Measurements from ENCODE around the gene RHEX. TPM values are rescaled to one million over a fixed set of nuclear protein-coding genes. Genes with fewer than 3 reads are reported as not detected.

The RHEX gene
- total and polyA plus RNA-seq, 2 of the 13 experiments (the other 11 are each of a cell fraction or from before 2014, with no cell fraction given), result 1.4 to 2.7 TPM

- ATAC-seq (no peak), FAIRE-seq (no peak), DNase-seq (ENCODE audit: low spot score) (no peak)
- no peaks in the 10 kb centered on the region for H3K36me3 ChIP-seq (replicated peaks in 1 of 2; ENCODE audit: control insufficient read depth in 1 of 2, insufficient read depth in 2 of 2, low read length in 2 of 2)
- WGBS (ENCODE audit: low lambda C conversion rate), result 37% methylated on average over 6 of the region's 6 CpGs
- intact Hi-C loops (cut with micrococcal nuclease; ENCODE audit: unreplicated experiment) (no loop called here), in situ Hi-C loops (cut with HindIII; ENCODE audit: extremely low pct_ligation_motif_present, low pct_unique_long_range_greater_than_20kb) (no loop called here)
- H2AFZ ChIP-seq (ENCODE audit: low read length), result no peak overlapping the region
- no peak overlapping the region for H3K9ac ChIP-seq (ENCODE audit: insufficient read depth, low read depth, low read length)
- H3K9me3 ChIP-seq (ENCODE audit: low read length), result no peaks in the 10 kb centered on the region
- no peaks in the 10 kb centered on the region for H3K79me2 ChIP-seq (ENCODE audit: insufficient read depth, low read length)
- peaks cover 62% of the 10 kb centered on the region for H3K4me1 ChIP-seq (ENCODE audit: insufficient read depth, low read length)
- CTCF ChIA-PET (ENCODE audit: low intra/inter-chr PET ratio, low total read pairs), result no interaction called here
- H3K27me3 ChIP-seq (ENCODE audit: control insufficient read depth in 1 of 2, insufficient read depth in 2 of 2, low read length in 2 of 2), result no peaks in the 10 kb centered on the region; a peak in 1 of 5 replicates
- H3K4me3 ChIP-seq (replicated peaks in 1 of 3; ENCODE audit: insufficient read depth in 1 of 3, low read depth in 2 of 3, low read length in 3 of 3), result no peak overlapping the region
- H3K4me2 ChIP-seq (ENCODE audit: low read depth, low read length), result peak overlapping the region; percentile 24; the same call in 1 of the 2 replicates
- TF ChIP-seq ZFX (CRISPR knock-in tag; IDR thresholded peaks at IDR 0.05; ENCODE audit: low read depth) (0 out of 2 replicates have a peak, but pooled peaks have one; percentile 10), KMT2B (CRISPR knock-in tag; IDR thresholded peaks at IDR 0.05) (no peak), ZNF275 (CRISPR knock-in tag; IDR thresholded peaks at IDR 0.05; ENCODE audit: borderline replicate concordance) (no peak), ZNF501 (CRISPR knock-in tag; IDR thresholded peaks at IDR 0.05) (no peak), ZNF253 (CRISPR knock-in tag; IDR thresholded peaks at IDR 0.05; ENCODE audit: borderline replicate concordance) (no peak), ZNF484 (CRISPR knock-in tag; IDR thresholded peaks at IDR 0.05; ENCODE audit: borderline replicate concordance, low read depth) (no peak), BHLHE40 (IDR thresholded peaks at IDR 0.05; ENCODE audit: low read length) (peak; percentile 59; the same call in 1 of the 2 replicates), ZNF841 (CRISPR knock-in tag; IDR thresholded peaks at IDR 0.05; ENCODE audit: borderline replicate concordance) (no peak), ZNF550 (CRISPR knock-in tag; IDR thresholded peaks at IDR 0.05; ENCODE audit: borderline replicate concordance) (no peak), ZNF547 (CRISPR knock-in tag; IDR thresholded peaks at IDR 0.05) (no peak), ZFP82 (CRISPR knock-in tag; IDR thresholded peaks at IDR 0.05; ENCODE audit: borderline replicate concordance) (no peak), TARDBP (CRISPR knock-in tag; IDR thresholded peaks at IDR 0.05) (no peak), SIN3B (IDR thresholded peaks at IDR 0.05; ENCODE audit: low read length) (no peak)
- TF ChIP-seq, protein P1, sequence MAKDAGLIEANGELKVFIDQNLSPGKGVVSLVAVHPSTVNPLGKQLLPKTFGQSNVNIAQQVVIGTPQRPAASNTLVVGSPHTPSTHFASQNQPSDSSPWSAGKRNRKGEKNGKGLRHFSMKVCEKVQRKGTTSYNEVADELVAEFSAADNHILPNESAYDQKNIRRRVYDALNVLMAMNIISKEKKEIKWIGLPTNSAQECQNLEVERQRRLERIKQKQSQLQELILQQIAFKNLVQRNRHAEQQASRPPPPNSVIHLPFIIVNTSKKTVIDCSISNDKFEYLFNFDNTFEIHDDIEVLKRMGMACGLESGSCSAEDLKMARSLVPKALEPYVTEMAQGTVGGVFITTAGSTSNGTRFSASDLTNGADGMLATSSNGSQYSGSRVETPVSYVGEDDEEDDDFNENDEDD (CRISPR knock-in tag; IDR thresholded peaks at IDR 0.05; ENCODE audit: borderline replicate concordance), result peak; percentile 33; the same call in 1 of the 2 replicates
- TF ChIP-seq, protein P2, sequence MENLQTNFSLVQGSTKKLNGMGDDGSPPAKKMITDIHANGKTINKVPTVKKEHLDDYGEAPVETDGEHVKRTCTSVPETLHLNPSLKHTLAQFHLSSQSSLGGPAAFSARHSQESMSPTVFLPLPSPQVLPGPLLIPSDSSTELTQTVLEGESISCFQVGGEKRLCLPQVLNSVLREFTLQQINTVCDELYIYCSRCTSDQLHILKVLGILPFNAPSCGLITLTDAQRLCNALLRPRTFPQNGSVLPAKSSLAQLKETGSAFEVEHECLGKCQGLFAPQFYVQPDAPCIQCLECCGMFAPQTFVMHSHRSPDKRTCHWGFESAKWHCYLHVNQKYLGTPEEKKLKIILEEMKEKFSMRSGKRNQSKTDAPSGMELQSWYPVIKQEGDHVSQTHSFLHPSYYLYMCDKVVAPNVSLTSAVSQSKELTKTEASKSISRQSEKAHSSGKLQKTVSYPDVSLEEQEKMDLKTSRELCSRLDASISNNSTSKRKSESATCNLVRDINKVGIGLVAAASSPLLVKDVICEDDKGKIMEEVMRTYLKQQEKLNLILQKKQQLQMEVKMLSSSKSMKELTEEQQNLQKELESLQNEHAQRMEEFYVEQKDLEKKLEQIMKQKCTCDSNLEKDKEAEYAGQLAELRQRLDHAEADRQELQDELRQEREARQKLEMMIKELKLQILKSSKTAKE (CRISPR knock-in tag; IDR thresholded peaks at IDR 0.05; ENCODE audit: borderline replicate concordance), result no peak
- TF ChIP-seq, protein P3, sequence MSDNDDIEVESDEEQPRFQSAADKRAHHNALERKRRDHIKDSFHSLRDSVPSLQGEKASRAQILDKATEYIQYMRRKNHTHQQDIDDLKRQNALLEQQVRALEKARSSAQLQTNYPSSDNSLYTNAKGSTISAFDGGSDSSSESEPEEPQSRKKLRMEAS (IDR thresholded peaks at IDR 0.05), result peak; percentile 30; the same call in 1 of the 2 replicates
- no peaks in the 10 kb centered on the region for H4K20me1 ChIP-seq (ENCODE audit: insufficient read depth, low read length)
- POLR2A ChIA-PET, result no interaction called here
- no peak overlapping the region for H3K27ac ChIP-seq (ENCODE audit: extremely low read length, insufficient read depth, low read length)
- no TSS peak for BruUV-seq (replicated peaks)
These were observed 58.4 kb downstream of the RHEX start for GRCh38 chr1:206111271-206111927.

Measured in HepG2 (cell line).